Measurements from ENCODE around the gene HDAC3.

The HDAC3 gene

GRCh38 chr5:141602606-141603005 is 34.0 kb downstream of the HDAC3 start:
- DNase-seq (ENCODE audit: low spot score): no peak

GRCh38 chr5:141598391-141599345 is 38.0 kb downstream of the HDAC3 start:
- no peak for DNase-seq (ENCODE audit: low spot score)

GRCh38 chr5:141597814-141598213 is 38.8 kb downstream of the HDAC3 start:
- no peak for DNase-seq (ENCODE audit: low spot score)

GRCh38 chr5:141597394-141597793 is 39.3 kb downstream of the HDAC3 start:
- no peak for DNase-seq (ENCODE audit: low spot score)

- DNase-seq (ENCODE audit: low spot score): no peak
Measured at GRCh38 chr5:141596867-141597266, 39.8 kb downstream of the HDAC3 start.

GRCh38 chr5:141590127-141590526 is 46.5 kb downstream of the HDAC3 start:
- DNase-seq (ENCODE audit: low spot score): no peak

- DNase-seq (ENCODE audit: low spot score): no peak
Measured at GRCh38 chr5:141586246-141586645, 50.4 kb downstream of the HDAC3 start.

- no peak for DNase-seq (ENCODE audit: low spot score)
Measured at GRCh38 chr5:141585594-141585993, 51.1 kb downstream of the HDAC3 start.

- DNase-seq (ENCODE audit: low spot score): no peak
Measured at GRCh38 chr5:141574122-141574510, 62.5 kb downstream of the HDAC3 start.

- DNase-seq (ENCODE audit: low spot score): no peak
Measured at GRCh38 chr5:141573489-141574121, 63.0 kb downstream of the HDAC3 start.

All from globus pallidus (tissue), 1 donor.